KMS-11 (cell line): Measurements from ENCODE around the gene LVRN.

ENCODE experiments used
- H2AFZ ChIP-seq: fragments of 200-600 bp; sonication (generic); 2 replicates; pipeline ENCODE4 v1.6.1; 2016; ENCODE audit warnings: antibody characterized with exemption, mixed run types, low read depth
- H3K27ac ChIP-seq: fragments of 200-600 bp; sonication (generic); 2 replicates; pipeline ENCODE4 v1.6.1; 2016; ENCODE audit warnings: mild to moderate bottlenecking, mixed run types
- H3K27me3 ChIP-seq: fragments of 200-600 bp; sonication (generic); 2 replicates; pipeline ENCODE4 v1.6.1; 2017; ENCODE audit warnings: mild to moderate bottlenecking, low read depth, mixed run types, moderate library complexity; ENCODE audit not compliant: insufficient read depth
- H3K36me3 ChIP-seq: fragments of 200-600 bp; sonication (generic); 2 replicates; pipeline ENCODE4 v1.6.1; 2017; ENCODE audit warnings: mild to moderate bottlenecking, mixed run types; ENCODE audit not compliant: insufficient read depth
- H3K4me1 ChIP-seq: fragments of 200-600 bp; sonication (generic); 2 replicates; pipeline ENCODE4 v1.6.1; 2016; ENCODE audit warnings: mild to moderate bottlenecking, low read depth, mixed run types; ENCODE audit not compliant: poor library complexity, severe bottlenecking
- H3K4me2 ChIP-seq: fragments of 200-600 bp; sonication (generic); 2 replicates; pipeline ENCODE4 v1.7.0; 2016; ENCODE audit warnings: mild to moderate bottlenecking, mixed run types
- H3K4me3 ChIP-seq: fragments of 200-600 bp; sonication (generic); IDR thresholded peaks from 2 replicates; pipeline ENCODE4 v1.6.1; 2017; ENCODE audit warnings: low read depth, low read length, mixed read lengths; ENCODE audit not compliant: insufficient read depth
- H3K79me2 ChIP-seq: fragments of 200-600 bp; sonication (generic); 2 replicates; pipeline ENCODE4 v1.6.1; 2016; ENCODE audit warnings: low read depth, mixed run types; ENCODE audit not compliant: insufficient read depth
- H3K9ac ChIP-seq: fragments of 200-600 bp; sonication (generic); 2 replicates; pipeline ENCODE4 v1.6.1; 2016; ENCODE audit warnings: mild to moderate bottlenecking, mixed run types
- H4K20me1 ChIP-seq: fragments of 200-600 bp; sonication (generic); 2 replicates; pipeline ENCODE4 v1.6.1; 2016; ENCODE audit warnings: mild to moderate bottlenecking, mixed run types; ENCODE audit not compliant: insufficient read depth
- TF ChIP-seq, protein P1 (sequence below): fragments of 200-600 bp; sonication (generic); conservative IDR thresholded peaks from 2 replicates; pipeline ENCODE4 v1.6.1; 2017; ENCODE audit warnings: low read depth, mild to moderate bottlenecking, antibody characterized with exemption, low read length, moderate library complexity, mixed read lengths

LVRN gene

DNA sequence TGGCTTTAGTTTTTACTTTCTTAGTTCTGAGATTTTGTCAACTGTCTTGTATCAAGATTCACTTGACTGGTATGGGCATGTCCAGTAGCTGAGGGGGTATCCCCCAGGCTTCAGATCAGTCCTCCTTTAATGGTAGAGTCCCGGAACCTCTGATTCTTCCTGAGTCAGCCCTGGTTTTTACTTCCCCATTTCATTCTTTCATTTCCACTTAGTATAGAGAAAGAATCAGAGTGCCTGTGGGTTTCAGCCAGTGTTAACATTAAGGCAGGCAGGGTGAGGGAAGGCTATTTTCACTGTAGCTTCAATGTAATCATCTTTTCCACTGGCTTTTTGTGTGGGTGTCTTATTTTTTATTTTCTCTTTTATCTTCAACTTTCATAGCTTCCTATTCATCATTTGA is 114.2 kb downstream of the LVRN start:
- Histone ChIP-seq H3K27me3 (no peaks in the 10 kb centered on the region), H3K9ac (no peak overlapping the region), H3K27ac (no peak overlapping the region), H3K79me2 (no peaks in the 10 kb centered on the region), H3K4me1 (no peaks in the 10 kb centered on the region), H3K4me2 (no peak overlapping the region), H3K36me3 (no peaks in the 10 kb centered on the region), H3K4me3 (no peak overlapping the region), H2AFZ (no peak overlapping the region), H4K20me1 (no peaks in the 10 kb centered on the region)
- TF ChIP-seq, protein P1, sequence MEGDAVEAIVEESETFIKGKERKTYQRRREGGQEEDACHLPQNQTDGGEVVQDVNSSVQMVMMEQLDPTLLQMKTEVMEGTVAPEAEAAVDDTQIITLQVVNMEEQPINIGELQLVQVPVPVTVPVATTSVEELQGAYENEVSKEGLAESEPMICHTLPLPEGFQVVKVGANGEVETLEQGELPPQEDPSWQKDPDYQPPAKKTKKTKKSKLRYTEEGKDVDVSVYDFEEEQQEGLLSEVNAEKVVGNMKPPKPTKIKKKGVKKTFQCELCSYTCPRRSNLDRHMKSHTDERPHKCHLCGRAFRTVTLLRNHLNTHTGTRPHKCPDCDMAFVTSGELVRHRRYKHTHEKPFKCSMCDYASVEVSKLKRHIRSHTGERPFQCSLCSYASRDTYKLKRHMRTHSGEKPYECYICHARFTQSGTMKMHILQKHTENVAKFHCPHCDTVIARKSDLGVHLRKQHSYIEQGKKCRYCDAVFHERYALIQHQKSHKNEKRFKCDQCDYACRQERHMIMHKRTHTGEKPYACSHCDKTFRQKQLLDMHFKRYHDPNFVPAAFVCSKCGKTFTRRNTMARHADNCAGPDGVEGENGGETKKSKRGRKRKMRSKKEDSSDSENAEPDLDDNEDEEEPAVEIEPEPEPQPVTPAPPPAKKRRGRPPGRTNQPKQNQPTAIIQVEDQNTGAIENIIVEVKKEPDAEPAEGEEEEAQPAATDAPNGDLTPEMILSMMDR: no peak
